Vagina (tissue), 2 donors: ENCODE measurements around the gene SEMA3D. TPM values are rescaled to one million over a fixed set of nuclear protein-coding genes. Genes with fewer than 3 reads are reported as not detected.

Experiments used
- DNase-seq, 2 donors: peaks; one replicate each; pipeline ENCODE4 v3.0.0-alpha.2; 2017; ENCODE audit errors: extremely low spot score in 2 of 2
- H3K27ac ChIP-seq: fragments of 200-600 bp; sonication (generic); one replicate; pipeline ENCODE4 v1.5.1; 2019
- H3K27me3 ChIP-seq: fragments of 200-600 bp; sonication (generic); one replicate; pipeline ENCODE4 v1.5.1; 2019
- H3K36me3 ChIP-seq, 2 donors: fragments of 200-600 bp; sonication (generic); one replicate each; pipeline ENCODE4 v1.5.1; 2017 to 2019
- H3K4me1 ChIP-seq: fragments of 200-600 bp; sonication (generic); one replicate; pipeline ENCODE4 v1.5.1; 2019
- H3K4me3 ChIP-seq, 2 donors: fragments of 200-600 bp; sonication (generic); 1 replicate in 1 of 2; 2 replicates in 1 of 2; pipeline ENCODE4 v1.5.1; 2016 to 2019
- H3K9me3 ChIP-seq: fragments of 200-600 bp; sonication (generic); one replicate; pipeline ENCODE4 v1.5.1; 2019
- CTCF ChIP-seq, 3 experiments: fragments of 450-650 bp in 2 of 3; fragments of 200-600 bp in 1 of 3; sonication (generic) in 1 of 3; IDR thresholded peaks; one replicate each; pipeline ENCODE4 v1.5.1; 2017 to 2019; ENCODE audit warnings: antibody characterized with exemption in 3 of 3, mild to moderate bottlenecking in 2 of 3, moderate library complexity in 2 of 3
- POLR2A ChIP-seq, 2 donors: fragments of 450-650 bp; IDR thresholded peaks; one replicate each; pipeline ENCODE4 v1.6.1; 2017; ENCODE audit warnings: antibody characterized with exemption in 2 of 2, mild to moderate bottlenecking in 2 of 2, moderate library complexity in 2 of 2
- POLR2AphosphoS5 ChIP-seq, 2 donors: sonication (generic); formaldehyde crosslinking; IDR thresholded peaks; one replicate each; pipeline ENCODE4 v1.9.0; 2017; ENCODE audit warnings: antibody characterized with exemption in 2 of 2, mild to moderate bottlenecking in 2 of 2, low read depth in 1 of 2; ENCODE audit not compliant: insufficient read depth in 1 of 2
- intact Hi-C: fragments of 100-400 bp; cut with DNase I; formaldehyde crosslinking; loops from one replicate; pipeline ENCODE4 v1.15.1; 2023
- total RNA-seq: library from RNA; depleted of rRNA; stranded (reverse); fragments of >200 nt; gene quantifications from one replicate; pipeline ENCODE4 v1.2.3, GENCODE V29; 2016

SEMA3D gene
- total RNA-seq, 1 donor from 2014 or later = 2.2 TPM

- no peaks in the 10 kb centered on the region for H3K4me1 ChIP-seq
- no peak overlapping the region for H3K4me3 ChIP-seq
- H3K27ac ChIP-seq = no peak overlapping the region
- DNase-seq = no peak
- intact Hi-C loops = no loop called here
- H3K9me3 ChIP-seq = no peaks in the 10 kb centered on the region
- no peaks in the 10 kb centered on the region for H3K36me3 ChIP-seq
- no peaks in the 10 kb centered on the region for H3K27me3 ChIP-seq
- TF ChIP-seq POLR2A (IDR thresholded peaks at IDR 0.05) (no peak), CTCF (IDR thresholded peaks at IDR 0.05) (no peak), POLR2AphosphoS5 (IDR thresholded peaks at IDR 0.05; ENCODE audit: insufficient read depth in 1 of 2, low read depth in 1 of 2) (no peak)
Observed at GRCh38 chr7:85156661-85157208, 30.1 kb downstream of the SEMA3D start.

GRCh38 chr7:85154282-85154937 is 32.4 kb downstream of the SEMA3D start:
- intact Hi-C loops = no loop called here
- H3K4me3 ChIP-seq = no peak overlapping the region
- H3K36me3 ChIP-seq = no peaks in the 10 kb centered on the region
- no peaks in the 10 kb centered on the region for H3K9me3 ChIP-seq
- no peaks in the 10 kb centered on the region for H3K4me1 ChIP-seq
- no peak overlapping the region for H3K27ac ChIP-seq
- DNase-seq = no peak
- no peak for TF ChIP-seq POLR2A (IDR thresholded peaks at IDR 0.05)
- TF ChIP-seq CTCF (IDR thresholded peaks at IDR 0.05) = no peak
- TF ChIP-seq POLR2AphosphoS5 (IDR thresholded peaks at IDR 0.05; ENCODE audit: insufficient read depth in 1 of 2, low read depth in 1 of 2) = no peak
- H3K27me3 ChIP-seq = no peaks in the 10 kb centered on the region

GRCh38 chr7:85153715-85154114 is 33.1 kb downstream of the SEMA3D start:
- no peak overlapping the region for H3K4me3 ChIP-seq
- no peaks in the 10 kb centered on the region for H3K27me3 ChIP-seq
- no peak for DNase-seq
- H3K4me1 ChIP-seq = no peaks in the 10 kb centered on the region
- TF ChIP-seq CTCF (IDR thresholded peaks at IDR 0.05) (no peak), POLR2A (IDR thresholded peaks at IDR 0.05) (no peak), POLR2AphosphoS5 (IDR thresholded peaks at IDR 0.05; ENCODE audit: insufficient read depth in 1 of 2, low read depth in 1 of 2) (no peak)
- intact Hi-C loops = no loop called here
- H3K27ac ChIP-seq = no peak overlapping the region
- H3K36me3 ChIP-seq = no peaks in the 10 kb centered on the region
- H3K9me3 ChIP-seq = no peaks in the 10 kb centered on the region

- H3K4me1 ChIP-seq = no peaks in the 10 kb centered on the region
- H3K27ac ChIP-seq = no peak overlapping the region
- H3K4me3 ChIP-seq = no peak overlapping the region
- intact Hi-C loops = no loop called here
- H3K36me3 ChIP-seq = no peaks in the 10 kb centered on the region
- no peak for TF ChIP-seq POLR2A (IDR thresholded peaks at IDR 0.05)
- no peak for TF ChIP-seq POLR2AphosphoS5 (IDR thresholded peaks at IDR 0.05; ENCODE audit: insufficient read depth in 1 of 2, low read depth in 1 of 2)
- TF ChIP-seq CTCF (IDR thresholded peaks at IDR 0.05) = no peak
- no peaks in the 10 kb centered on the region for H3K27me3 ChIP-seq
- no peaks in the 10 kb centered on the region for H3K9me3 ChIP-seq
- no peak for DNase-seq
Observed at GRCh38 chr7:85150624-85151023, 36.2 kb downstream of the SEMA3D start.

- intact Hi-C loops = no loop called here
- Histone ChIP-seq H3K36me3 (no peaks in the 10 kb centered on the region), H3K4me3 (no peak overlapping the region), H3K27ac (no peak overlapping the region), H3K9me3 (no peaks in the 10 kb centered on the region), H3K27me3 (no peaks in the 10 kb centered on the region), H3K4me1 (peaks cover 6% of the 10 kb centered on the region)
- no peak for DNase-seq
- TF ChIP-seq CTCF (IDR thresholded peaks at IDR 0.05) (no peak), POLR2AphosphoS5 (IDR thresholded peaks at IDR 0.05; ENCODE audit: insufficient read depth in 1 of 2, low read depth in 1 of 2) (no peak), POLR2A (IDR thresholded peaks at IDR 0.05) (no peak)
Observed at GRCh38 chr7:85144771-85145170, 42.1 kb downstream of the SEMA3D start.
